ENCODE results near the gene SPEM3.

SPEM3 gene

DNA sequence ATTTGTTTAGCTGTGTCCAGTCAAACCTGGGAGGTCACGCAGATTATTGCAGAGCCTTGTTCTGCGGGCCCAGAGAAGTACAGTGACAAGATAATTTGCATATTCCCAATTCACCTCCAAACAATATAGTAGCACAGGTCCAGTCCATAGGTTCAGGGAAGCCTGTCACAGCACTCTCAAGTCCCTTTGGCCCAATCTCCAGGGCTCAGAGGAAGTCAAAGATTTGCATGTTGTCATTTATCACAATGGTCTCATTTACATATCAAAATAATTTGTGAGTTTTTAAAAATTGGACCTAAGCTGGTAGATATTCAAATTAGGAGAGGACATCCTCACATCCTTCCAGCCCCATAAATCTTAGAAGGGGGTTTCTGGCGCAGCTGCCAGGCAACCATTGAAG, 38.8 kb downstream of the SPEM3 start:
- TF ChIP-seq EGR1 (IDR thresholded peaks at IDR 0.05) = no peak
- no peak for TF ChIP-seq TEAD4 (IDR thresholded peaks at IDR 0.05)
- TF ChIP-seq, protein P1, sequence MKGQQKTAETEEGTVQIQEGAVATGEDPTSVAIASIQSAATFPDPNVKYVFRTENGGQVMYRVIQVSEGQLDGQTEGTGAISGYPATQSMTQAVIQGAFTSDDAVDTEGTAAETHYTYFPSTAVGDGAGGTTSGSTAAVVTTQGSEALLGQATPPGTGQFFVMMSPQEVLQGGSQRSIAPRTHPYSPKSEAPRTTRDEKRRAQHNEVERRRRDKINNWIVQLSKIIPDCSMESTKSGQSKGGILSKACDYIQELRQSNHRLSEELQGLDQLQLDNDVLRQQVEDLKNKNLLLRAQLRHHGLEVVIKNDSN (IDR thresholded peaks at IDR 0.05) = no peak
- TF ChIP-seq EP300 (IDR thresholded peaks at IDR 0.05; ENCODE audit: borderline replicate concordance) = no peak
- TF ChIP-seq, protein P2, sequence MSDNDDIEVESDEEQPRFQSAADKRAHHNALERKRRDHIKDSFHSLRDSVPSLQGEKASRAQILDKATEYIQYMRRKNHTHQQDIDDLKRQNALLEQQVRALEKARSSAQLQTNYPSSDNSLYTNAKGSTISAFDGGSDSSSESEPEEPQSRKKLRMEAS (IDR thresholded peaks at IDR 0.05) = no peak
- no peak for TF ChIP-seq FOXM1 (IDR thresholded peaks at IDR 0.05; ENCODE audit: borderline replicate concordance, low read depth)
- no peak for TF ChIP-seq TCF12 (IDR thresholded peaks at IDR 0.05; ENCODE audit: low read depth)
- no peak for TF ChIP-seq NFIC (IDR thresholded peaks at IDR 0.05)
- no peak for TF ChIP-seq CREB1 (IDR thresholded peaks at IDR 0.05; ENCODE audit: low read depth)
- TF ChIP-seq, protein P3, sequence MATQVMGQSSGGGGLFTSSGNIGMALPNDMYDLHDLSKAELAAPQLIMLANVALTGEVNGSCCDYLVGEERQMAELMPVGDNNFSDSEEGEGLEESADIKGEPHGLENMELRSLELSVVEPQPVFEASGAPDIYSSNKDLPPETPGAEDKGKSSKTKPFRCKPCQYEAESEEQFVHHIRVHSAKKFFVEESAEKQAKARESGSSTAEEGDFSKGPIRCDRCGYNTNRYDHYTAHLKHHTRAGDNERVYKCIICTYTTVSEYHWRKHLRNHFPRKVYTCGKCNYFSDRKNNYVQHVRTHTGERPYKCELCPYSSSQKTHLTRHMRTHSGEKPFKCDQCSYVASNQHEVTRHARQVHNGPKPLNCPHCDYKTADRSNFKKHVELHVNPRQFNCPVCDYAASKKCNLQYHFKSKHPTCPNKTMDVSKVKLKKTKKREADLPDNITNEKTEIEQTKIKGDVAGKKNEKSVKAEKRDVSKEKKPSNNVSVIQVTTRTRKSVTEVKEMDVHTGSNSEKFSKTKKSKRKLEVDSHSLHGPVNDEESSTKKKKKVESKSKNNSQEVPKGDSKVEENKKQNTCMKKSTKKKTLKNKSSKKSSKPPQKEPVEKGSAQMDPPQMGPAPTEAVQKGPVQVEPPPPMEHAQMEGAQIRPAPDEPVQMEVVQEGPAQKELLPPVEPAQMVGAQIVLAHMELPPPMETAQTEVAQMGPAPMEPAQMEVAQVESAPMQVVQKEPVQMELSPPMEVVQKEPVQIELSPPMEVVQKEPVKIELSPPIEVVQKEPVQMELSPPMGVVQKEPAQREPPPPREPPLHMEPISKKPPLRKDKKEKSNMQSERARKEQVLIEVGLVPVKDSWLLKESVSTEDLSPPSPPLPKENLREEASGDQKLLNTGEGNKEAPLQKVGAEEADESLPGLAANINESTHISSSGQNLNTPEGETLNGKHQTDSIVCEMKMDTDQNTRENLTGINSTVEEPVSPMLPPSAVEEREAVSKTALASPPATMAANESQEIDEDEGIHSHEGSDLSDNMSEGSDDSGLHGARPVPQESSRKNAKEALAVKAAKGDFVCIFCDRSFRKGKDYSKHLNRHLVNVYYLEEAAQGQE (IDR thresholded peaks at IDR 0.05; ENCODE audit: low read depth) = no peak
- no peak for TF ChIP-seq TAF1 (IDR thresholded peaks at IDR 0.05; ENCODE audit: low read depth)
- no peak for TF ChIP-seq CEBPB (IDR thresholded peaks at IDR 0.05)
- no peak for TF ChIP-seq ZBTB7A (IDR thresholded peaks at IDR 0.05; ENCODE audit: low read depth)
- no peak for TF ChIP-seq YY1 (IDR thresholded peaks at IDR 0.05; ENCODE audit: low read depth)
- TF ChIP-seq RAD21 (IDR thresholded peaks at IDR 0.05; ENCODE audit: low read depth) = no peak

DNA sequence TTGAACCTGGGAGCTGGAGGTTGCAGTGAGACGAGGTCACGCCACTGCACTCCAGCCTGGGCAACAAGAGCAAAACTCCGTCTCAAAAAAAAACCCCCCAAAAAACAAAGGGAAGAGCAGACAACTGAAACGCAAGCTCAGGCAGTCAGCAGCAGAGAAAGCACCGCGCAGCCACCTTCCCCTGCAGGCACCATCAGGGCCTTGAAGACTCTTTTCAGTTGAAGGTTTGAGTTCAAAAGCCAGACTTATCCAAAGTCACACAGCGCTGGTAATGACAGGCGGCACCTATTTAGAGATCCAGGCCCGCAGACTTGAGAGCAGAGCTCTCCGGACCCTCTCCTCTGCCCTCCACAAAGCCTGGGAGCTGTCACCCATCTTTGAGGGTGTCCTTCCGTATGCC, 39.6 kb downstream of the SPEM3 start:
- no peak for TF ChIP-seq TEAD4 (IDR thresholded peaks at IDR 0.05)
- no peak for TF ChIP-seq RAD21 (IDR thresholded peaks at IDR 0.05; ENCODE audit: low read depth)
- TF ChIP-seq, protein P3 (IDR thresholded peaks at IDR 0.05; ENCODE audit: low read depth) = no peak
- TF ChIP-seq NFIC (IDR thresholded peaks at IDR 0.05) = no peak
- TF ChIP-seq, protein P2 (IDR thresholded peaks at IDR 0.05) = no peak
- TF ChIP-seq, protein P1 (IDR thresholded peaks at IDR 0.05) = no peak
- no peak for TF ChIP-seq FOXM1 (IDR thresholded peaks at IDR 0.05; ENCODE audit: borderline replicate concordance, low read depth)
- no peak for TF ChIP-seq EP300 (IDR thresholded peaks at IDR 0.05; ENCODE audit: borderline replicate concordance)
- no peak for TF ChIP-seq CREB1 (IDR thresholded peaks at IDR 0.05; ENCODE audit: low read depth)
- TF ChIP-seq YY1 (IDR thresholded peaks at IDR 0.05; ENCODE audit: low read depth) = no peak
- TF ChIP-seq ZBTB7A (IDR thresholded peaks at IDR 0.05; ENCODE audit: low read depth) = no peak
- no peak for TF ChIP-seq TAF1 (IDR thresholded peaks at IDR 0.05; ENCODE audit: low read depth)
- TF ChIP-seq CEBPB (IDR thresholded peaks at IDR 0.05) = no peak
- TF ChIP-seq EGR1 (IDR thresholded peaks at IDR 0.05) = no peak
- TF ChIP-seq TCF12 (IDR thresholded peaks at IDR 0.05; ENCODE audit: low read depth) = no peak

DNA sequence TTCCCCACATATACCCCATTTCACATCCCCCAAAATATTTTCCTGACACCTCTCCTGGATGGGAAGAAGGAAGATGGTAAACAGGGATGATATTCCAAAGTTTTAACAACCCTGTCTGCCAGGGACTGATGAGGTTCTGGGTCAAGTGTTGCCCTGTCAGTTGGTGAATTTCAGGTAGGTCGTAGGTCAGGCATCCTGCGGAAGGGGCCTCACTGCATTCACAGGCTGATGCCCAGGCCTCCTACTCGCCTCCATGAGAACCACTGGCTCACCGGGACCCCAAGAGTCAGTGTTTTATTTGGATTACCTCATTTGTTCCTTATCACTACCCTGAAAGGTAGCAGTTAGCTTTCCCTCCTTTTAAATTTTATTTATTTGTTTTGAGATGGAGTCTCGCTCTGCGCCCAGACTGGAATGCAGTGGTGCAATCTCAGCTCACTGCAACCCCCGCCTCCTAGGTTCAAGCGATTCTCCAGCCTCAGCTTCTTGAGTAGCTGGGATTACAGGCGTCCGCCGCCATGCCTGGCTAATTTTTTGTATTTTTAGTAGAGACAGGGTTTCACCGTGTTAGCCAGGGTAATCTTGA, 40.2 kb downstream of the SPEM3 start:
- TF ChIP-seq, protein P2 (IDR thresholded peaks at IDR 0.05) = no peak
- TF ChIP-seq FOXM1 (IDR thresholded peaks at IDR 0.05; ENCODE audit: borderline replicate concordance, low read depth) (no peak), TAF1 (IDR thresholded peaks at IDR 0.05; ENCODE audit: low read depth) (no peak), NFIC (IDR thresholded peaks at IDR 0.05) (no peak), YY1 (IDR thresholded peaks at IDR 0.05; ENCODE audit: low read depth) (no peak), TCF12 (IDR thresholded peaks at IDR 0.05; ENCODE audit: low read depth) (no peak), RAD21 (IDR thresholded peaks at IDR 0.05; ENCODE audit: low read depth) (no peak), CREB1 (IDR thresholded peaks at IDR 0.05; ENCODE audit: low read depth) (no peak), TEAD4 (IDR thresholded peaks at IDR 0.05) (no peak), CEBPB (IDR thresholded peaks at IDR 0.05) (no peak), EP300 (IDR thresholded peaks at IDR 0.05; ENCODE audit: borderline replicate concordance) (no peak), ZBTB7A (IDR thresholded peaks at IDR 0.05; ENCODE audit: low read depth) (no peak), EGR1 (IDR thresholded peaks at IDR 0.05) (no peak)
- TF ChIP-seq, protein P3 (IDR thresholded peaks at IDR 0.05; ENCODE audit: low read depth) = no peak
- TF ChIP-seq, protein P1 (IDR thresholded peaks at IDR 0.05) = no peak
